H1 (cell line): ENCODE data around the gene FXR2. TPM values are rescaled to one million over a fixed set of nuclear protein-coding genes. Genes with fewer than 3 reads are reported as not detected.

Experiments used
- CTCF ChIA-PET: fragments of 300-600 bp; sonication (Branson Sonifier 250); formaldehyde crosslinking; loops from one replicate; lab custom pipeline; 2021; ENCODE audit not compliant: partially characterized antibody; lab: Charles Lee
- POLR2A ChIA-PET: fragments of 300-600 bp; sonication (Branson Sonifier 250); formaldehyde crosslinking; loops from one replicate; lab custom pipeline; 2021; ENCODE audit warnings: inconsistent platforms; ENCODE audit not compliant: partially characterized antibody; lab: Charles Lee
- DNase-seq, 2 experiments: peaks; one replicate each; pipeline versions ENCODE4 v3.0.0 to v3.0.0-alpha.2; 2010 to 2022; ENCODE audit warnings: low spot score in 2 of 2, low read depth in 1 of 2, mixed read lengths in 1 of 2
- FAIRE-seq: peaks from 2 replicates; lab custom pipeline; 2011; peaks lifted over from hg19 to GRCh38; lab: Jason Lieb, UNC
- H2AFZ ChIP-seq: 2 replicates; pipeline ENCODE4 v1.8.1; 2012; ENCODE audit warnings: low read length, inconsistent platforms
- H2AK5ac ChIP-seq: 2 replicates; pipeline ENCODE4 v1.6.1; 2013; ENCODE audit warnings: low read depth, low read length
- H2BK120ac ChIP-seq: replicated peaks from 2 replicates; pipeline ENCODE3; 2013; ENCODE audit warnings: low read depth, low read length, inconsistent platforms
- H2BK12ac ChIP-seq: 2 replicates; pipeline ENCODE4 v1.6.1; 2013; ENCODE audit warnings: low read depth, low read length
- H2BK15ac ChIP-seq: 2 replicates; pipeline ENCODE4 v1.6.1; 2013; ENCODE audit warnings: low read length
- H2BK20ac ChIP-seq: 2 replicates; pipeline ENCODE4 v1.6.1; 2013; ENCODE audit warnings: low read length
- H2BK5ac ChIP-seq: 2 replicates; pipeline ENCODE4 v1.6.1; 2013; ENCODE audit warnings: low read depth, low read length
- H3K14ac ChIP-seq: 2 replicates; pipeline ENCODE4 v1.6.1; 2013; ENCODE audit warnings: inconsistent platforms; ENCODE audit not compliant: insufficient read length
- H3K18ac ChIP-seq: 2 replicates; pipeline ENCODE4 v1.6.1; 2013; ENCODE audit warnings: low read length; ENCODE audit errors: extremely low read depth
- H3K23ac ChIP-seq: 2 replicates; pipeline ENCODE4 v1.6.1; 2013; ENCODE audit warnings: inconsistent platforms; ENCODE audit not compliant: insufficient read length
- H3K23me2 ChIP-seq: 2 replicates; pipeline ENCODE4 v1.6.1; 2013; ENCODE audit warnings: low read depth, low read length
- H3K27ac ChIP-seq: 2 replicates; pipeline ENCODE4 v1.6.1; 2011; ENCODE audit warnings: low read depth, low read length, inconsistent platforms
- H3K27me3 ChIP-seq, 4 experiments: replicated peaks in 1 of 4; 1 replicate in 1 of 4; 2 replicates in 3 of 4; pipeline versions ENCODE4 v1.6.1 to v1.8.1; 2011 to 2013; ENCODE audit warnings: low read length in 3 of 4, mild to moderate bottlenecking in 3 of 4, inconsistent platforms in 2 of 4, mixed read lengths in 2 of 4, moderate library complexity in 1 of 4; ENCODE audit not compliant: control insufficient read depth in 3 of 4, insufficient read depth in 3 of 4; ENCODE audit errors: extremely low read depth in 1 of 4
- H3K36me3 ChIP-seq, 4 experiments: 2 replicates each; pipeline versions ENCODE4 v1.6.1 to v1.8.1; 2011 to 2013; ENCODE audit warnings: mild to moderate bottlenecking in 4 of 4, low read length in 3 of 4, moderate library complexity in 2 of 4, control low read depth in 1 of 4, inconsistent platforms in 1 of 4; ENCODE audit not compliant: insufficient read depth in 4 of 4, control insufficient read depth in 2 of 4
- H3K4ac ChIP-seq: replicated peaks from 2 replicates; pipeline ENCODE3; 2013; ENCODE audit warnings: low read length, low read depth, mixed read lengths, inconsistent platforms; ENCODE audit not compliant: insufficient read length
- H3K4me1 ChIP-seq, 4 experiments: replicated peaks in 1 of 4; 1 replicate in 1 of 4; 2 replicates in 3 of 4; pipeline versions ENCODE4 v1.6.1 to v1.8.1; 2011 to 2013; ENCODE audit warnings: low read length in 3 of 4, inconsistent platforms in 2 of 4, mixed read lengths in 1 of 4; ENCODE audit not compliant: insufficient read depth in 4 of 4, control insufficient read depth in 3 of 4
- H3K4me2 ChIP-seq, 2 experiments: 2 replicates each; pipeline versions ENCODE4 v1.6.1 to v1.8.1; 2011 to 2013; ENCODE audit warnings: low read depth in 2 of 2, low read length in 2 of 2, control low read depth in 1 of 2, inconsistent platforms in 1 of 2, mild to moderate bottlenecking in 1 of 2; ENCODE audit not compliant: insufficient read depth in 1 of 2
- H3K4me3 ChIP-seq, 4 experiments: fragments of 200-600, 300-600 bp in 1 of 4; sonication (generic), shearing (Covaris generic), sonication (Bioruptor Twin) in 1 of 4; 2 replicates each; pipeline versions ENCODE4 v1.5.1 to v1.8.1; 2011 to 2016; ENCODE audit warnings: low read length in 4 of 4, low read depth in 3 of 4, control low read depth in 2 of 4, inconsistent platforms in 2 of 4, mild to moderate bottlenecking in 2 of 4, mixed read lengths in 1 of 4, moderate library complexity in 1 of 4; ENCODE audit not compliant: insufficient read depth in 2 of 4; ENCODE audit errors: extremely low read depth in 1 of 4
- H3K56ac ChIP-seq: replicated peaks from 2 replicates; pipeline ENCODE3; 2013; ENCODE audit warnings: low read depth, mild to moderate bottlenecking, mixed read lengths, low read length, inconsistent platforms; ENCODE audit not compliant: insufficient read length
- H3K79me1 ChIP-seq: 2 replicates; pipeline ENCODE4 v1.6.1; 2013; ENCODE audit warnings: low read depth, low read length, control low read depth
- H3K79me2 ChIP-seq, 2 experiments: 2 replicates each; pipeline versions ENCODE4 v1.6.1 to v1.8.1; 2012 to 2013; ENCODE audit warnings: low read length in 2 of 2, mild to moderate bottlenecking in 2 of 2, inconsistent platforms in 1 of 2; ENCODE audit not compliant: insufficient read depth in 2 of 2, control insufficient read depth in 1 of 2
- H3K9ac ChIP-seq, 4 experiments: replicated peaks in 1 of 4; 1 replicate in 1 of 4; 2 replicates in 3 of 4; pipeline versions ENCODE4 v1.6.1 to v1.8.1; 2011 to 2013; ENCODE audit warnings: low read depth in 3 of 4, low read length in 3 of 4, control low read depth in 2 of 4, mild to moderate bottlenecking in 2 of 4, moderate library complexity in 2 of 4, inconsistent platforms in 1 of 4; ENCODE audit errors: extremely low read depth in 1 of 4
- H3K9me3 ChIP-seq, 2 experiments: 2 replicates each; pipeline versions ENCODE4 v1.6.1 to v1.8.1; 2012 to 2013; ENCODE audit warnings: mild to moderate bottlenecking in 2 of 2, moderate library complexity in 2 of 2, control low read depth in 1 of 2, inconsistent platforms in 1 of 2, low read depth in 1 of 2, low read length in 1 of 2, mixed read lengths in 1 of 2; ENCODE audit not compliant: insufficient read depth in 2 of 2
- H4K20me1 ChIP-seq, 2 experiments: replicated peaks in 1 of 2; 2 replicates each; pipeline versions ENCODE3 to v1.8.1; 2011 to 2013; ENCODE audit warnings: inconsistent platforms in 2 of 2, low read length in 2 of 2, mild to moderate bottlenecking in 1 of 2; ENCODE audit not compliant: insufficient read depth in 2 of 2, control insufficient read depth in 1 of 2
- H4K5ac ChIP-seq: 2 replicates; pipeline ENCODE4 v1.6.1; 2013; ENCODE audit warnings: low read length, low read depth, mixed read lengths, inconsistent platforms; ENCODE audit not compliant: insufficient read length
- H4K8ac ChIP-seq: 2 replicates; pipeline ENCODE4 v1.8.0; 2013; ENCODE audit warnings: mild to moderate bottlenecking, moderate library complexity, low read length, inconsistent platforms; ENCODE audit not compliant: insufficient read depth; ENCODE audit errors: extremely low read depth
- H4K91ac ChIP-seq: replicated peaks from 2 replicates; pipeline ENCODE3; 2013; ENCODE audit warnings: low read length, mixed read lengths, inconsistent platforms; ENCODE audit not compliant: insufficient read length
- ATF2 ChIP-seq: IDR thresholded peaks from 2 replicates; pipeline ENCODE4 v1.6.1; 2012; ENCODE audit warnings: low read length, inconsistent platforms
- ATF3 ChIP-seq: IDR thresholded peaks from 2 replicates; pipeline ENCODE4 v1.6.1; 2011; ENCODE audit warnings: low read depth, mild to moderate bottlenecking, low read length; ENCODE audit not compliant: insufficient read depth
- BRCA1 ChIP-seq: IDR thresholded peaks from 2 replicates; pipeline ENCODE4 v1.6.1; 2012; ENCODE audit warnings: low read depth, low read length, improper control_type of control experiment
- CREB1 ChIP-seq: IDR thresholded peaks from 2 replicates; pipeline ENCODE4 v1.6.1; 2012; ENCODE audit warnings: inconsistent platforms
- KDM1A ChIP-seq: fragments of 200-600, 300-600 bp; sonication (generic); IDR thresholded peaks from 2 replicates; pipeline ENCODE4 v1.7.1; 2016; ENCODE audit warnings: mild to moderate bottlenecking, low read length, borderline replicate concordance
- MAFK ChIP-seq: IDR thresholded peaks from 2 replicates; pipeline ENCODE4 v1.6.1; 2012; ENCODE audit warnings: low read depth, mild to moderate bottlenecking, improper control_type of control experiment, low read length
- NRF1 ChIP-seq: IDR thresholded peaks from 2 replicates; pipeline ENCODE4 v1.6.1; 2011; ENCODE audit warnings: mild to moderate bottlenecking, low read depth, low read length, improper control_type of control experiment
- POU5F1 ChIP-seq: IDR thresholded peaks from 2 replicates; pipeline ENCODE4 v1.6.1; 2011; ENCODE audit warnings: low read depth, mild to moderate bottlenecking, low read length, moderate library complexity
- RBBP5 ChIP-seq: IDR thresholded peaks from 2 replicates; pipeline ENCODE4 v1.7.1; 2012; ENCODE audit warnings: low read depth, mild to moderate bottlenecking, inconsistent platforms, low read length, moderate library complexity, borderline replicate concordance
- SIRT6 ChIP-seq: IDR thresholded peaks from one replicate; pipeline ENCODE4 v1.7.1; 2012; ENCODE audit warnings: low read length, inconsistent platforms
- SP4 ChIP-seq: IDR thresholded peaks from 2 replicates; pipeline ENCODE4 v1.6.1; 2012; ENCODE audit warnings: low read length, inconsistent platforms
- SRF ChIP-seq: IDR thresholded peaks from 2 replicates; pipeline ENCODE4 v1.6.1; 2011; ENCODE audit warnings: mild to moderate bottlenecking, low read depth, low read length, moderate library complexity
- WGBS, 2 experiments: shearing (Covaris generic) in 1 of 2; methylation state at CpG; one replicate each; pipeline versions ENCODE4 v1.1.6 to v1.1.7; 2013 to 2015; ENCODE audit warnings: low lambda C conversion rate in 2 of 2, mixed read lengths in 2 of 2, inconsistent platforms in 1 of 2, low coverage in 1 of 2, missing lambda C conversion rate in 1 of 2; ENCODE audit not compliant: insufficient replicate concordance in 2 of 2, insufficient coverage in 1 of 2, insufficient read length in 1 of 2; ENCODE audit errors: extremely low coverage in 1 of 2, missing lambda C conversion rate in 1 of 2; 5-methylcytosine and 5-hydroxymethylcytosine counted together
- polyA plus RNA-seq, 7 experiments: library from polyadenylated mRNA; depleted of rRNA in 3 of 7; stranded (reverse) in 5 of 7; unstranded in 2 of 7; fragments of >200 nt in 5 of 7; fragments of 200-250 nt in 2 of 7; gene quantifications; 1 replicate in 5 of 7; 2 replicates in 1 of 7; 4 replicates in 1 of 7; pipeline versions ENCODE4 v1.2.1 to v1.2.3, GENCODE V29; 2011 to 2013; ENCODE audit warnings: missing spikeins in 2 of 7, mixed read lengths in 2 of 7
- total RNA-seq: library from RNA; stranded (reverse); fragmentation: NEBNext Ultra II Directional; extraction: Animal tissue kit (Norgen Biotek cat#: 25700); gene quantifications from 2 replicates; pipeline ENCODE4 v1.2.1, GENCODE V29; 2021

The FXR2 gene
- total and polyA plus RNA-seq, 2 of the 8 experiments (the other 6 are each of a cell fraction or from before 2014, with no cell fraction given) = 26.2 to 44.0 TPM

DNA sequence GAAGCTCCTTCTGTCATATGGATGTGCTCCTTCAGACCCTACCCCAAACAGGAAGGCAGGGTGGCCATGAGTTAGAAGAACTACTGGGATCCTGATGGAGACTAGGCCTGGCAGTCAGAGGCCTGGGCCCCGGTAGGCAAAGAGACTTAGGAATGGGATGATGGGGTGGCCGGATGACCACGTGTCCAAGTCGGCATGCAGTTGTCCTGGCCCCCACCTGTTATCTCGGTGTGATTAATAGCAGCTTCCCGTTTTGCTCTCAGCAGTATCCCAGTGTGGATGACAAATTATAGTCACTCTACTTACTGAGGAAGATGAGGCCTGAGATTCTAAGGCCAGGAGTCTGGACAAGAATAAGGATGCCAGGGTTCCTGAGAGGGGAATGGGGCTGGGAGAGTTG lies 64.4 kb downstream of the FXR2 start:
- Histone ChIP-seq H3K23me2 (peaks cover 6% of the 10 kb centered on the region; the same call in 1 of the 2 replicates), H2BK120ac (no peak overlapping the region), H2AK5ac (no peak overlapping the region), H4K8ac (no peak overlapping the region; the same call in 1 of the 2 replicates), H3K18ac (no peak overlapping the region), H4K5ac (no peak overlapping the region), H3K4ac (no peak overlapping the region), H3K79me1 (no peaks in the 10 kb centered on the region), H3K4me2 (no peak overlapping the region; a peak in 1 of 4 replicates), H2BK5ac (no peak overlapping the region), H3K79me2 (no peaks in the 10 kb centered on the region), H3K14ac (no peak overlapping the region), H2BK15ac (no peak overlapping the region), H3K4me1 (peaks cover 0 to 6% (median 4%) of the 10 kb centered on the region in 4 experiments; a peak in 4 of 7 replicates), H3K4me3 (no peak overlapping the region), H3K9ac (no peak overlapping the region), H3K23ac (no peak overlapping the region), H2BK20ac (no peak overlapping the region), H2AFZ (no peak overlapping the region), H4K91ac (no peak overlapping the region), H3K56ac (no peak overlapping the region), H3K27me3 (peaks cover 0 to 5% (median 3%) of the 10 kb centered on the region in 4 experiments; a peak in 4 of 7 replicates), H3K36me3 (no peaks in the 10 kb centered on the region), H3K9me3 (no peaks in the 10 kb centered on the region), H2BK12ac (no peak overlapping the region), H4K20me1 (peaks cover 0 to 7% of the 10 kb centered on the region in 2 experiments), H3K27ac (no peak overlapping the region)
- 93% methylated on average over 2 of the region's 6 CpGs; no CpG with 5 or more reads in 1 of the 2 experiments for WGBS, 2 experiments
- POLR2A ChIA-PET = interaction anchor here (1.1 to 37.5 kb wide), 6 partner anchors 7 to 66 kb away, joined by 3 to 1144 read pairs (median 7); partner anchors contain the start of genes CD68, MPDU1, POLR2A and SOX15
- FAIRE-seq (no peak), DNase-seq (no peak)
- CTCF ChIA-PET = interaction anchor here (0.6 to 3.9 kb wide), 3 partner anchors 10 to 23 kb away, joined by 3 to 27 read pairs (median 4); partner anchors contain the start of gene SENP3
- TF ChIP-seq SP4 = no peak
- TF ChIP-seq KDM1A = no peak
- no peak for TF ChIP-seq POU5F1
- no peak for TF ChIP-seq BRCA1
- TF ChIP-seq SRF = no peak
- no peak for TF ChIP-seq ATF3
- no peak for TF ChIP-seq RBBP5
- no peak for TF ChIP-seq NRF1
- TF ChIP-seq ATF2 = no peak
- TF ChIP-seq MAFK = no peak
- TF ChIP-seq CREB1 = no peak
- TF ChIP-seq SIRT6 = no peak
